Epidermal melanocyte (primary cell): ENCODE measurements around the gene LIAS.
"Not testable (repeated sequence)": the region's sequence is repeated elsewhere in the genome, so short reads cannot be mapped to it uniquely, and the experiment has no call there.

Experiments used
- DNase-seq: peaks from one replicate; pipeline ENCODE4 v3.0.0; 2011; ENCODE audit warnings: low spot score; ENCODE audit not compliant: insufficient read length

LIAS gene

DNA sequence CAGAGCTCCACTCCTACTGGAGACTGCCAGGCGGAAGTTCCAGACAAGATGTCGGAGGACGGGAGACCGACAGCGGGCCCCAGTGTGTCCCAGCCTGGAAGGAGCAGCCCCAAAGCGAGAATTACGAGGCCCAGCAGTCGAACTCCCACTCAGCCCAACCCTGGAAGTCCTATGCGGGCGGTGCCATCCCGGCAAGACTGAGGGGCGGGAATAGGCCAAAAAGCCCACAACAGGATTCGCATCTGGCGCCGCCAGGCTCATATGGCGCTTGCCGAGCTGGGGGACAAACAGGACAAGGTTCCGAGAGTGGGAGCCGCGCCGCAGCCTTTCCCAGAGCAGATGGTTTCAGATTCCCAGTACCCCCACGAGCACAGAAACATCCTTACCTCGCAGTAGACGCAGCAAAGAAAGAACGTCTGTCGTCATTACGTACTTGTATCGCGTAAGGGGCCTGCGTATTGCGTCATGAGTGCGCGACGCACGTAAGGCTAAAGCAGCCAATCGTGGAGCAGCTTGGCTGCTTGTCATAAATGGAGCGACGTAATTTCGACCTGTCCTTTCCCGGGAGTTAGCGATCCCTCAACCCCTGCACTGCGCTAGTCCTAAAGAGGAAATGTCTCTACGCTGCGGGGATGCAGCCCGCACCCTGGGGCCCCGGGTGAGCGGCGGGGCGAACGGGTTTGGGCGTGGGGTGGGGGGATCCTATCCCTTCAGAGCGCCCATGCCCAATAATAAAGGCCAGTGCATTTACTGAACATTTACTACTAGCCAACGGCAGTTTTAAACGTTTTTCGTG lies at the start of gene LIAS, which contains the start of gene RPL9:
LIAS (plus strand) TSS at position 552 of the 796 bp plus-strand sequence; CDS start at position 614, 62 bp downstream.
RPL9 (minus strand) TSS at position 418 of the 796 bp plus-strand sequence. CDS start 483 bp downstream, outside the sequence.
- peak; percentile 94 for DNase-seq

DNA sequence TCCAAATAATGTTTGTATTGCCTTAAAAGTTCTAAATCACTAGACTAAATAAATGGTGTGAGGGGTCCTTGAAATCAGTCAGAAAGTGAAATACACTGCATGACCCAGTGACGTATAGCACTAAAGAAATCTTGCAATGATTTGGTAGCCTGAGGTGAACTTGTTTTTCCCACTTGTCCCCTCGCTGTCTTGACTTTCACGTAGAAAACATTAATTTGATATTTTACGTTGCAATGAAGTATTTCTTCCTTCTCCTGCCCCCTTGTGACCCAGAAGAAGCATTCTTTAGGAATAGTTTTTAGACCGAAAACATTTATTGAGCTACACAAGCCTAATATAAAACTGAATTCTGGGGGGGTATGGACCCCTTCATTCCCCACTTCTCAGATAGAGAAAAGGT lies 48.4 kb upstream of the LIAS start:
- DNase-seq, result no peak

DNA sequence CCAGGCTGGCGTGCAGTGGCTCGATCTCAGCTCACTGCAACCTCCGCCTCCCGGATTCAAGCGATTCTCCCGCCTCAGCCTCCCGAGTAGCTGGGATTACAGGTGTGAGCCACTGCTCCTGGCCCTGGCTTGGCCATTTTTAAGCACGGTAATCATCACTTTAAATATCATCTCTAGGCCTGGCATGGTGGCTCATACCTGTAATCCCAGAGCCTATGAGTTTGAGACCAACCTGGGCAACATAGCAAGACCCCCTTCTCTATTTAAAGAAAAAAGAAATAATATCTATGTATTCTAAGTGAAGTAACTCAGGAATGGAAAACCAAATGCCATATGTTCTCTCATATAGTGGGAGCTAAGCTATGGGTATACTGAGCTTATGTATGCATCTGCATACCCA lies 47.3 kb upstream of the LIAS start:
- DNase-seq, result not testable (repeated sequence)

DNA sequence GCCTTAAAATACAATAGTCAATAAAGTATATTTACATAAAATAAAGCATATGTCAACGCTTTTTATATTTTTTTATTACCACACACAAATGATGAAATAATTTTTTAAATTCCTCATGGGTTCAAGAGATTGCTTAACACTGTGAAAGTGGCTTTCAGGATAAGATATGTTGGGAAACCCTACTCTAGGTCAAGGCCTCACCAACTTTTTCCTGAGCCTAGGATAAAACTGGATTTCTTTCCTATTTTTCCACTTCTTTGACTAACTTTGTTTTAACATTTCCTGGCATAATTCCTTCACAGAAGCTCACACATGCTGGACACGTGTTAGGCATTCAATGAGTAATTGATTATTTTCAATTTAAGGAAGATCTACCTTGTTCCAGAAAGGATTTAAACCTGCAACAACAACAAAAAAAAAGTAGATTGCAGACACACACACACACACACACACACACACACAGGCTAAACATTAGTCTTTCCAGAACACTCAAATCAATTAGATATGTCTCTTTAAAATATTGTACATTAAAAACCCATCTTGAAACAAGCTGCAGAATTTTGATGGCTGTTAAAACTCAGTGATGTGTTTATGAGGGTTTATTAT lies 43.1 kb upstream of the LIAS start:
- no peak for DNase-seq

DNA sequence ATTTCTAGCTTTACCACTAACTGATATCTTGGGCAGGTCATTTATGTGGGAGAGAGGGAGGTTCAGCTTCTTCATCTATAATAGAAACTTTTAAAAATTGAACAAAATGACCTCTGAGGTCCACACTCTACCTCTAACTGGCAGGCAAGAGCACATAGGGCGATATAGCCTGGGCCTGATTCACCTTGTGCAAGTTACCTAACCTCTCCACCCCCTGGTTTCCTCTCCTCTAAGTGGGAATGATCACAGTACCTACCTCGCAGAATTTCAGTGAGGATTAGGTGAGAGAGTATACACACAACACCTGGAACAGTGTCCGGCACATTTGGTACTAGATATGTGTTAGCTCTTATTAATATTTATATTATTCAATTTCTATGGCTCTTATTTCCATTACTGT lies 36.6 kb upstream of the LIAS start:
- no peak for DNase-seq

DNA sequence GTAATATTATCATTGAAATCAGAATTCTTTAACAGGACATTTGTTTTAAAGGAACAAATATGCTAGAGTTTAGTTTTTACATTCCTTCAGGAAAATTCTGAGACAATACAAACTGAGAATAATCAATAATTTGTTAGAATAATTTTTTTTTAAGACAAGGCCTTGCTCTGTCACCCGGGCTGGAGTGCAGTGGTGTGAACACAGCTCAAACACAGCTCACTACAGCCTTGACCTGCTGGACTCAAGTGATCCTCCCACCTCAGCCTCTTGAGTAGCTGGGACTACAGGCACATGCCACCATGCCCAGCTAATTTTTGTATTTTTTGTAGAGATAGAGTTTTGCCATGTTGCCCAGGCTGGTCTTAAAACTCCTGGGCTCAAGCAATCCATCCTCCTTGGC lies 33.6 kb upstream of the LIAS start:
- DNase-seq, result not testable (repeated sequence)

DNA sequence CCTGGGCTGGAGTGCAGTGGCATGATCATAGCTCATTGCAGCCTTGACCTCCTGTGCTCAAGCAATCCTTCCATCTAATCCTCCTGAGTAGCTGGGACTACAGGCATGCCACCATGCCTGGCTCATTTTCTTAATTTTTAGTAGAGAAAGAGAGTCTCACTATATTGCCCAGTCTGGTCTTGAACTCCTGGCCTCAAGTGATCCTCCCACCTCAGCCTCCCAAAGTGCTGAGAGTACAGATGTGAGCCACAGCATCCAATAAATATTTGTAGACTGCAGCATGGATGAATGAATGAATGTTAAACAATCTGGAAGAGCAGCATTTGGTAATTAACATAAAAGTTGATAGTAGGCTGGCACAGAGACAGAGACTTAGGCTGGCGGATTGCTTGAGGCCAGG lies 32.1 kb upstream of the LIAS start:
- no peak for DNase-seq

DNA sequence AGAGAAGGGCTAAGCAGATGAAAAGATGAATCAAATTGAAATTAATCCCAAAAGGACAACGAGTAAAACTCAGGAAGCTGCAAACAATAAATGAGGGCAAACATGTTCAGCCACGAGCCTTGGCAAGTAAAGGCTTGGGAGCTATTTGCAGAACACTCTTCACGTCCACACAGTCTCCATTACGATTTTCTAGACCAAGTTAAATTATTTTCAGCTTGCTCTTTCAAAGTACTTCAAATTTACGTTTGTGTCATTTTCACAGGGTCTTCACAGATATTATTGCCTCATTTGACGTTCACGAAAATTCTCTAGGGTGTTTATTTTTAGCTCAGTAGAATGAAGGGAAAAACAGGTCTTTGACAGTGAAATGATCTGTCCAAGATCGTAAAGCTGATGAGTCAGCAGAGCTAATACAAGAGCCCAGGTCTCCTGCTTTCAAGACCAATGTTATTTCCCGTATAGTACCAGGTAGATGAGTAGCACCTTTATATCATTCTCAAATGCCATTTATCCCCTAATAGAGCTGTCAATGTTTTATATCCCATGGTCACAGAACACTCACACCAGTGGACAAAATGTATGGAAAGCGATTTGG lies 31.2 kb upstream of the LIAS start:
- DNase-seq, result no peak

DNA sequence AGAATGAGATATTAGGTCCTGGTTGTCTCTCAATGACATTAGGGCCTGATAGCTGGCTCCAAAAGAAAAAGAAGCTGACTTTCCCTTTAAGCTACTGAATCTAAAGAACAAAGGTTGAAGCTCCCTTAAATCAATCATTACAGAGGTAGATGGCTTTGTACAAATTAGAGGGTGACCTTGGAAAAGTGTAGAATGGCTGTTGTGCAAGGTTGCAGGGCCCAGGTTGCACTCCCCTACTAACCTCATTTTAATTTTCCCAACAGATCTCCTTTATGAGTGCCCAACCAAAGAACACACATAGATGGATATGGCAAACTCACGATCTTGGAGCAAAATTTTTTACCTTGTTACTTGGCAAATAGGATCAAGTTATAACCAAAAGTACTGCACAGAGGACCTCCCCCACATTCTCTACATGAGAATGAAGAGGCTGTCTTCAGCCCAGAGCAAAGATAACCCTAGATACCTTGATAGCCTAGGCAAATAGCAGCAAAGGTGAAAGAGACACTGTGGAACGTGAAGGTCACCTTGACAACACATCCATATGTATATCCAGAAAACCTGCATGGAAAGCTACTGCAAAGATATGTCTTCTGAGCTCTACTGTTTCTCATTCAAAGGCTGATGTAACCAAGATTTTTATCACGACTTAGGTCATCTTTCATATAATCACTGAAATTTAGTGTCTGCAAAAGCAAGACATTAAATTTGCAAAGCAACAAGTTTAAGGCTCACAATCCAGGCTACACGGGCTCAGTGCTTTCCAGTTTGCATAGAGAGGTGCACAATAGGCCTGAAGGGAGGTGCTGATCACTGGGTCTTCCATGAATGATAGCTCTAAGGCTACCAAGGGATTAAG lies 29.2 kb upstream of the LIAS start:
- no peak for DNase-seq

DNA sequence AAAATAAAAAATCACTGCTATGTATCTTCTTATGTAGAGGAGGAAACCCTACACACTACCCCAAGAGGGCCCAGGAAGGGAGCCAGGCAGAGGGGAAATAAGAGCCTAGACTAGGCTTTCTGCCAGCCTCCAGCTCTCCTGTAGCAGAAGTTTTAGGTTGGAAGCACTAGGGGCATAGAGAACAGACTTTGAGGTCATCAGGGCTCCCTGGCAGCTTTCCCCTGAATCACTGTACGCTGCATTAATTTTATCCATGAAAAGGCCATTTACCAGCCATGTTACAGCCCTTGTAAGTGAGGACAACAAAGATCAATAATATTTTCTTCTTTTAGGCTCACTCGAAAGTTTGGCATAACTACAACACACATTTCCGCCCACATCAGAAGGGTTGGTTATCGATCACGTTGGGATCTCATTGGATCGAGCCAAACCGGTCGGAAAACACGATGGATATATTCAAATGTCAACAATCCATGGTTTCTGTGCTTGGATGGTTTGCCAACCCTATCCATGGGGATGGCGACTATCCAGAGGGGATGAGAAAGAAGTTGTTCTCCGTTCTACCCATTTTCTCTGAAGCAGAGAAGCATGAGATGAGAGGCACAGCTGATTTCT lies 24.9 kb upstream of the LIAS start:
- DNase-seq, result no peak

DNA sequence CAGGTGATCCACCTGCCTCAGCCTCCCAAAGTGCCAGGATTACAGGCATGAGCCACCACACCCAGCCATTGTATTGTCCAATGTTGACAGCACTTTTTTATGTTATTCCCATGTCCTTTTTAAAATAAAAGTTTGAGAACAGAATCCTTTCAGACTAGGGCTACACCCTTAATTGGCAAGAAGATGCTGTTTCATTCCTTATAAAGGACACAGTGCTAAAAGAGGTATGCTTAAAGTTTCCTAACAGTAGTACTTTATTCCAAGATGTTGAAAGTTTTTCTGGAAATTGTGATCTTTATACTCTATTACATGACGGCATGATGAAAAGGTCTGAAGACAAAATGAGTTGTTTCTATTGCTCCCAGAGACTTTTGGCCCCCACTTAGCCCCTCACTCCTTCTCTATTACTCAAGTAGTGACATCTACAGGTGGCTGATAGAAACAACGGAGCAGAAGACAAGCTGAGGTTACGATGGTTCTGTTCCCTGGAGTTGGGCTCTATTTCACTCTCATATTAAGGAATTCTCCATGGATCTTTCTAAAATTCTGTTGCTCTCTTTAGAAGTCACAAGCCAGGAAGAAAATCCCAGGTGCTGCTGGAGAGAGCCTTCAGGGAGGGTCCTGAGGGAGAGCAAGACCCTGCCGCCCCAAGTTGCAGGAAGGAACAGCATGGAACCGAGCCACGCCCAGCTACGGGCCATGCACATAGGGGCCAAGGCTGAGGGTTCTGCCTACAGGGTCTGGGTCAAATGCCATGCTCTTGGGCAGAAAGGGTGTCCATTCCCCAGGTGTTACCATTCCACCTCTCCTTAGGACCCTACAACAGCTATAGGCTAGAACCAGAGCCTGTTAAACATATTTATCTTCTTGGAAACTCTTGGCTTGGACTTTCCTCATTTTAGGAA lies 22.9 kb upstream of the LIAS start:
- DNase-seq, result no peak

DNA sequence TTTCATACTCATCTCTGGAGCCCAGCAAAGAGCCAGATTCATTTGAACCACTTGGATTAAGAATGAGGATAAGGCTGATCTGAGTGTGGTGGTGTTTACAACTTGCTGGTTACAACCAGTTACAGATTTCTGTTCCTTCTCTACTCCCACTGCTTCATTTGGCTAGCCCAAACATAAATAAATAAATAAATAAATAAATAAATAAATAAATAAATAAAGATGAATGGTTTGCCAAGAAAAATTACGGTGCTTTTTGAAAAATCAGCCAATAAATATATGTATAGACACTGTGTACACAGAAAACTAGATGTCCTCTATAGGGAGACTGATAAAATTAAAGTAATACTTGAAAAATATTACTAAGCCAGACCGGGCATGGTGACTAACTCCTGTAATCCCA lies 17.3 kb upstream of the LIAS start:
- DNase-seq, result no peak

DNA sequence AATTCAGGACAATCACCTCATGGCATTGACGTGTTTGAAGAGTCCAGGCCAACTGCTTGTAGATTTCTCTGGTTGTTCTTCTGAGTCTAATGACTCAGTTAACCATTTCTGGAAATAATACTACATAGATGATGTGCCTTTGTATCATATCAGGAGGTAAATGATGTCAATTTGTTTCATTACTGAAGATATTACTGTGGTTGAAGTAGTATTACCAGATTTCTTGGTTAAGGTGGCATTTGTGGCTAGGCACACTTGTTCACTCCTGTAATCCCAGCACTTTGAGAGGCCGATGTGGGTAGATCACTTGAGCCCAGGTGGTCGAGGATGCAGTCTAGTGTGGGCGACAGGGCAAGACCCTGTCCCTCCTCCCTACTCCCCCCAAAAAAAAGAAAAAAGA lies 15.9 kb upstream of the LIAS start:
- DNase-seq, result no peak

DNA sequence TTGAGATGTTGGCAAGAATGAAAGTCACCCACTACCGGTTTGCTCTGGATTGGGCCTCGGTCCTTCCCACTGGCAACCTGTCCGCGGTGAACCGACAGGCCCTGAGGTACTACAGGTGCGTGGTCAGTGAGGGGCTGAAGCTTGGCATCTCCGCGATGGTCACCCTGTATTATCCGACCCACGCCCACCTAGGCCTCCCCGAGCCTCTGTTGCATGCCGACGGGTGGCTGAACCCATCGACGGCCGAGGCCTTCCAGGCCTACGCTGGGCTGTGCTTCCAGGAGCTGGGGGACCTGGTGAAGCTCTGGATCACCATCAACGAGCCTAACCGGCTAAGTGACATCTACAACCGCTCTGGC lies 12.4 kb upstream of the LIAS start:
- DNase-seq, result no peak

DNA sequence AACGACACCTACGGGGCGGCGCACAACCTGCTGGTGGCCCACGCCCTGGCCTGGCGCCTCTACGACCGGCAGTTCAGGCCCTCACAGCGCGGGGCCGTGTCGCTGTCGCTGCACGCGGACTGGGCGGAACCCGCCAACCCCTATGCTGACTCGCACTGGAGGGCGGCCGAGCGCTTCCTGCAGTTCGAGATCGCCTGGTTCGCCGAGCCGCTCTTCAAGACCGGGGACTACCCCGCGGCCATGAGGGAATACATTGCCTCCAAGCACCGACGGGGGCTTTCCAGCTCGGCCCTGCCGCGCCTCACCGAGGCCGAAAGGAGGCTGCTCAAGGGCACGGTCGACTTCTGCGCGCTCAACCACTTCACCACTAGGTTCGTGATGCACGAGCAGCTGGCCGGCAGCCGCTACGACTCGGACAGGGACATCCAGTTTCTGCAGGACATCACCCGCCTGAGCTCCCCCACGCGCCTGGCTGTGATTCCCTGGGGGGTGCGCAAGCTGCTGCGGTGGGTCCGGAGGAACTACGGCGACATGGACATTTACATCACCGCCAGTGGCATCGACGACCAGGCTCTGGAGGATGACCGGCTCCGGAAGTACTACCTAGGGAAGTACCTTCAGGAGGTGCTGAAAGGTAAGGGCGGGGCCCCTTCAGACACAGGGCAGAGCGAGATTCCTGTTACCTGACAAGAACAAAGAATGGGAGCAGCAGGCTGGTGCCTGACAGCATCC lies 11.8 kb upstream of the LIAS start:
- no peak for DNase-seq

DNA sequence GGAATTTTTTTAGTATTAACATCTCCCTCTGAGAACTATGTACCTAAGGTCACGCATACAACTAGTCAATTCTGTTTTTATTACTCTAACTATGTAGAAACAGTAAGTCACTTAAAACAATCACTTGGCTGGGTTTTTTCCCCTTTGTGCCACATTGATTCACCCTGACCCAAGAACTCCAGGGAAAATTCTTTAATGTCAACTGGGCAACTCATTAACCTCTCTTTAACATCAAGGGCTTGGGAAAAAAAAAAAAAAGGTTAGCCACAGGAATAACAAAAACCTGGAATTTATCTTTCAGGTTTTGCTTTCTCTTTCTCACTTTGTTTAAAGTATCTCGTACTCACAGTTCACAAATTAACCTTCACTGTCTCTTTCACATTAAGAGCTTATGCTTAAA lies 8.2 kb upstream of the LIAS start:
- no peak for DNase-seq

DNA sequence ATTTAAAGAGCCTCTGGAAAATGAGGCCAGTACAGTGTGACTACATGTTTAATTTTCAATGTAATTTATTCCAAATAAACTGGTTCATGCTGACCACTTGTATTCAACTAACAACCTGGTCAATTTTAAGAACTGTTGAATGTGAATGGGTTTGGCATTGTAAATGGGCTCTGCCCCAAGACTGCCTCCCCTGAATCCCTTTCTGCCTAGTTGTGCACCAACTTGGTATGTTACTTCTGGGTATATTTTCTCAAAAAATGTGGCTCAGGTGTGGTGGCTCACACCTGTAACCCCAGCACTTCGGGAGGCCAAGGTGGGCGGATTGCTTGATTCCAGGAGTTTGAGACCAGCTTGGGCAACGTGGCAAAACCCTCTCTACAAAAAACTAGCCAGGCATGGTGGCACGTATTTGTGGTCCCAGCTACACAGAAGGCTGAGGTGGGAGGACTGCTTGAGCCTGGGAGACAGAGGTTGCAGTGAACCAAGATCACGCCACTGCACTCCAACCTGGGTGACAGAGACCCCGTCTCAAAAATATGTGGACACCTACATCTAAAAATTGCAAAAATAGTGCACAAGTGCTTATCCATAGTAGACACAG lies 7.3 kb upstream of the LIAS start:
- no peak for DNase-seq

DNA sequence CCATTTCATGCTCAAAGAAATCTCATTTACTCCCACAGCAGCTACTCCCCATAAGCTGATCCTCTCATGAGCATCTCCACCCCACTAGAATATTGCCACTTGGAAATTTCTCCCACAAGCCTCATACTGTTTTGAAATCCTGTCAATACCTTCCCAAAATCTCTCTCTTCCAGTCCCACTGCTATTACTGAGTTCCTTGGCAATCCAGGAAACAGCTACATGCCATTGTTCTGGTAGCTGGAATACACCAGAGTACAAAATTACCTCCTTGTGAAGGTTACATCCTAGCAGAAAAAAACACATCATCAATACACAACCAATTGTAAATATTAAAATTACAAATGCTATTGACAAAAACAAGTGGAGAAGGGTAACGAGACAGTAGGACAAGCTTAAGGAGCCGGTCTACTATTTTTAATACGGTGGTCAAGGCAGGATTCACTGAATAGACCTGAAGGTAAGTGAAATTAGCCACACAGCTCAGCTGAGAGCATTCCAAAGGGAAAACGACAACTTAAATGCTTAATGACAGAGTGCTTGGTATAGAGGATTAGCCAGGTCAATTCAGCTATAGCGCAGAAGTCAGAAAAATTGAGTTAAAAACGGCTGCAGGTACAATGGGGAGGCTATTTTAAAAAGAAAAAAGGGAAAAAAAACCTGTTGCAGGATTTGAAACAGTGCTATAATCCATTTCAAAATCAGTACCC lies 6.5 kb upstream of the LIAS start:
- no peak for DNase-seq
